ENCODE results near the gene SPINK1. TPM values are rescaled to one million over a fixed set of nuclear protein-coding genes. Genes with fewer than 3 reads are reported as not detected.
"Not testable (repeated sequence)": the region's sequence is repeated elsewhere in the genome, so short reads cannot be mapped to it uniquely, and the experiment has no call there.

SPINK1 gene
- total and polyA plus RNA-seq, 8 donors: 5,539 to 26,066 (median 20,523) TPM

DNA sequence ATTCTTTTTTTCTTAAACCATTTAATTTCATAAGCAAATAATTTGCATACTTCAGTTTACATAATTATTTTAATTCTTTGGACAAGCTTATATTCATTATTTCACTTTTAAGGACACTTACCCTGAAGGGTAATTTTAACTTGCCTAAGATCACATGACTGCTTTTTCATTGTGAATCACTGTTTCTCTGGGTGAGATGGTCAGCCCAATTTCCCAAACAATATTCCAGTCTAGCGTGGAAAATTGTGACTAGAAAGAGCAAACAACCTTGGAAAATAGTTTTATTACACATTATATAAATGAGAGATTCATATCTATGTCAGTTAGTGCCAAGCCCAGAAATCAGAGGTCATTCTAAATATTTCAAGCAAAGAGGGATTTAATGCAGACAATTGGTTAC, 27.5 kb downstream of the SPINK1 start:
- no peaks in the 10 kb centered on the region for H3K9me3 ChIP-seq
- FAIRE-seq (no peak), DNase-seq (no peak), ATAC-seq (no peak)
- WGBS, 2 donors: 0% methylated on average over 1 of the region's 1 CpG
- H3K4me3 ChIP-seq: no peak overlapping the region
- TF ChIP-seq, protein P1, sequence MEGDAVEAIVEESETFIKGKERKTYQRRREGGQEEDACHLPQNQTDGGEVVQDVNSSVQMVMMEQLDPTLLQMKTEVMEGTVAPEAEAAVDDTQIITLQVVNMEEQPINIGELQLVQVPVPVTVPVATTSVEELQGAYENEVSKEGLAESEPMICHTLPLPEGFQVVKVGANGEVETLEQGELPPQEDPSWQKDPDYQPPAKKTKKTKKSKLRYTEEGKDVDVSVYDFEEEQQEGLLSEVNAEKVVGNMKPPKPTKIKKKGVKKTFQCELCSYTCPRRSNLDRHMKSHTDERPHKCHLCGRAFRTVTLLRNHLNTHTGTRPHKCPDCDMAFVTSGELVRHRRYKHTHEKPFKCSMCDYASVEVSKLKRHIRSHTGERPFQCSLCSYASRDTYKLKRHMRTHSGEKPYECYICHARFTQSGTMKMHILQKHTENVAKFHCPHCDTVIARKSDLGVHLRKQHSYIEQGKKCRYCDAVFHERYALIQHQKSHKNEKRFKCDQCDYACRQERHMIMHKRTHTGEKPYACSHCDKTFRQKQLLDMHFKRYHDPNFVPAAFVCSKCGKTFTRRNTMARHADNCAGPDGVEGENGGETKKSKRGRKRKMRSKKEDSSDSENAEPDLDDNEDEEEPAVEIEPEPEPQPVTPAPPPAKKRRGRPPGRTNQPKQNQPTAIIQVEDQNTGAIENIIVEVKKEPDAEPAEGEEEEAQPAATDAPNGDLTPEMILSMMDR (IDR thresholded peaks at IDR 0.05): no peak
- no peak overlapping the region for H3K27ac ChIP-seq
- no peaks in the 10 kb centered on the region for H3K4me1 ChIP-seq
- no peaks in the 10 kb centered on the region for H3K36me3 ChIP-seq
- intact Hi-C loops (cut with DNase I): no loop called here
- H3K27me3 ChIP-seq: no peaks in the 10 kb centered on the region

DNA sequence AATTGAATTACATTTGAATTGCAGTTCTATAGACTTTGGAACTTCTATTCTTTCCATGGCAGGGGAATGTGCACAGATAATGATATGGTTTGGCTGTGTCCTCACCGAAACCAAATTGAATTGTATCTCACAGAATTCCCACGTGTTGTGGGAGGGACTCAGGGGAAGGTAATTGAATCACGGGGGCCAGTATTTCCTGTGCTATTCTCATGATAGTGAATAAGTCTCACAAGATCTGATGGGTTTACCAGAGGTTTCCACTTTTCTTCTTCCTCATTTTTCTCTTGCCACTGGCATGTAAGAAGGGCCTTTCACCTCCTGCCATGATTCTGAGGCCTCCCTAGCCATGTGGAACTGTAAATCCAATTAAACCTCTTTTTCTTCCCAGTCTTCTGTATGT, 28.3 kb downstream of the SPINK1 start:
- H3K9me3 ChIP-seq; H3K4me3 ChIP-seq; FAIRE-seq; H3K27me3 ChIP-seq; ATAC-seq; H3K36me3 ChIP-seq; H3K27ac ChIP-seq; intact Hi-C loops (cut with DNase I); DNase-seq; H3K4me1 ChIP-seq: not testable (repeated sequence)
- 80 to 85% methylated on average over 3 of the region's 3 CpGs for WGBS, 2 donors

DNA sequence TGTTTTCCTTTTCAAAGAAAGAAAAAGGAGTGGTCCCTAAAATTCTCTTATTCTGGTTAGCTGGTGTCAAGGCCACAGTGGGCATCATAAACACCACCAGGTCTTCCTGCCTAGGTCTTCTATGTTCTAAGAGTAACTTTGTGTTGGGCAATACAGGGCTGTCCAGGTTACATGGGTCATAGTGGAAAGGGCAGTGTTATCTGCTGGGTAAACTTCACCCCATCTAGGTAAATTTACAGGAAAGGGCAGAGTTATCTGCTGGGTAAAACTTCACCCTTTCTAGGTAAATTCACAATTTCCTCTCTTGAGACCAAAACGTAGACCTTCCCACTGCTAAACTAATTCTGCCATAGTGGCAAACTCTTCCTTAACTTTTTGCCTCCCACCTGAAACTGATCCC, 30.0 kb downstream of the SPINK1 start:
- TF ChIP-seq, protein P1 (IDR thresholded peaks at IDR 0.05): no peak
- no peak overlapping the region for H3K4me3 ChIP-seq
- FAIRE-seq (no peak), DNase-seq (no peak), ATAC-seq (no peak)
- 75 to 86% methylated on average over 1 of the region's 1 CpG for WGBS, 2 donors
- intact Hi-C loops (cut with DNase I): no loop called here
- no peaks in the 10 kb centered on the region for H3K27me3 ChIP-seq
- no peaks in the 10 kb centered on the region for H3K36me3 ChIP-seq
- no peak overlapping the region for H3K27ac ChIP-seq
- no peaks in the 10 kb centered on the region for H3K9me3 ChIP-seq
- no peaks in the 10 kb centered on the region for H3K4me1 ChIP-seq

DNA sequence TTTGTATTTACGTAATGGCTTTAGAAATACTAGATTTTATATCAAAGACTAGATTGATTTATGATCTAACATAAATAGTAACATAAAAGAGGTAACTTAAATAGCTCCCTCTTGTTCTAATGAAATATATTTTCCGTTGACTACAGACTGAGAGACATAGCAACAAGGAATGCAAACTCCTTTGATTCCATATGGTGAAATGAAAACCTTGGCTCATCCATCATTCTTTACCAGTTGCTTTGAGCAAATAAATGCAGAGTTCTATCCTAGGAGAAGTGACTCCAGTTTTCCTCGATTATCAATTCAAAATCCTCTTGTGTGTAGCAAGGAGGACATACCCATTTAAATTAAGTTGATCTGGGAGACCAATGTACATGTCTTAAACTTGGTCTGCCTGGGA, 31.0 kb downstream of the SPINK1 start:
- ATAC-seq (no peak), FAIRE-seq (no peak), DNase-seq (no peak)
- no peaks in the 10 kb centered on the region for H3K4me1 ChIP-seq
- TF ChIP-seq, protein P1 (IDR thresholded peaks at IDR 0.05): no peak
- WGBS, 2 donors: 81 to 90% methylated on average over 3 of the region's 3 CpGs
- intact Hi-C loops (cut with DNase I): no loop called here
- no peak overlapping the region for H3K4me3 ChIP-seq
- no peaks in the 10 kb centered on the region for H3K36me3 ChIP-seq
- H3K9me3 ChIP-seq: no peaks in the 10 kb centered on the region
- no peaks in the 10 kb centered on the region for H3K27me3 ChIP-seq
- H3K27ac ChIP-seq: no peak overlapping the region

DNA sequence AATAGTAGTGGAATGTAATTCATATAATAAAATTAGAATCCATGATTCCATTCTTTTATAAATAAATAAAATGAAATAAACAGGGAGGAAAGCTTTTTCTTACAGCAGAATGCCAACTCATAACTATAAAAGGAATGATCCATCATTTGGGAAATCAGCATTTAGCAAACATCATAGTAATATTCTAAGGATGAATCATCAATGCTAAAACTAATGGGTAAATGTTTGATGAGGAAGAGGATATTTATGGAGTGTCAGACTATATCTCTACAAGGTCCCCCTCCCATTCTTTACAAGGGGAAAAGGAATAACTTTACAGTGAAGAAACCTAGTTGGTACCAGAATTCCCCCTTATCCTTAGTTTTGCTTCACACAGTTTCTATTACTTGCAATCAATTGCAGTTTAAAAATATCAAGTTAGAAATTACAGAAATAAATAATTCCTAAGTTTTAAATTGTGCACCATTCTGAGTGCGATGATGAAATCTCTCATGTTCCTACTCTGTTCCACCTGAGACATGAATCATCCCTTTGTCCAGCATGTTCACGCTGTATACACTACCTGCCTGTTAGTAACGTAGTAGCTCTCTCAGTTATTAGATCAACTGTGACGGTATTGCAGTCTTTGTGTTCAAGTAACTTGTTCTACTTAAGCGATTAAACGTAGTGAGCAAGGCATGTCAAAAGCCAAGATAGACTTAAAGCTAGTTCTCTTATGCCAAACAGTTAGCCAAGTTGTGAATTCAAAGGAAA, 34.7 kb downstream of the SPINK1 start:
- H3K4me3 ChIP-seq: no peak overlapping the region
- no peaks in the 10 kb centered on the region for H3K36me3 ChIP-seq
- DNase-seq (no peak), ATAC-seq (no peak), FAIRE-seq (no peak)
- no peaks in the 10 kb centered on the region for H3K9me3 ChIP-seq
- H3K4me1 ChIP-seq: no peaks in the 10 kb centered on the region
- intact Hi-C loops (cut with DNase I): no loop called here
- no peak overlapping the region for H3K27ac ChIP-seq
- H3K27me3 ChIP-seq: no peaks in the 10 kb centered on the region
- WGBS, 2 donors: 71 to 73% methylated on average over 6 of the region's 6 CpGs
- TF ChIP-seq, protein P1 (IDR thresholded peaks at IDR 0.05): no peak

All from pancreas (tissue), 10 donors.